Right lobe of liver (tissue), 4 donors: ENCODE data around the gene MAGEA6.

Experiments used
- CTCF ChIP-seq, 4 donors: fragments of 200-600 bp in 3 of 4; fragments of 450-650 bp in 1 of 4; IDR thresholded peaks; one replicate each; pipeline versions ENCODE4 v1.5.1 to v1.8.0; 2016 to 2022; ENCODE audit warnings: antibody characterized with exemption in 4 of 4, mild to moderate bottlenecking in 2 of 4
- POLR2A ChIP-seq: fragments of 450-650 bp; IDR thresholded peaks from one replicate; pipeline ENCODE4 v1.6.1; 2017; ENCODE audit warnings: antibody characterized with exemption, mild to moderate bottlenecking
- donor health status: DM: no; HTN: no; CAD: no.
- donor health status: DM: no; HTN: no; CAD: no.
- donor health status: DM: no; HTN: yes; CAD: no.

GRCh38 chrX:152814048-152814447 lies 44.6 kb upstream of the MAGEA6 start:
- TF ChIP-seq CTCF (IDR thresholded peaks at IDR 0.05) (no peak), POLR2A (no peak)
